GM12801 (cell line): ENCODE measurements around the gene PCLO.

Source experiments
- TF ChIP-seq, protein P1 (sequence below): IDR thresholded peaks from one replicate; pipeline ENCODE4 v1.5.1; 2011; ENCODE audit warnings: control low read depth; ENCODE audit not compliant: insufficient read length; ENCODE audit errors: extremely low read depth

Gene PCLO

GRCh38 chr7:83040484-83040883 is 122.2 kb downstream of the PCLO start:
- TF ChIP-seq, protein P1, sequence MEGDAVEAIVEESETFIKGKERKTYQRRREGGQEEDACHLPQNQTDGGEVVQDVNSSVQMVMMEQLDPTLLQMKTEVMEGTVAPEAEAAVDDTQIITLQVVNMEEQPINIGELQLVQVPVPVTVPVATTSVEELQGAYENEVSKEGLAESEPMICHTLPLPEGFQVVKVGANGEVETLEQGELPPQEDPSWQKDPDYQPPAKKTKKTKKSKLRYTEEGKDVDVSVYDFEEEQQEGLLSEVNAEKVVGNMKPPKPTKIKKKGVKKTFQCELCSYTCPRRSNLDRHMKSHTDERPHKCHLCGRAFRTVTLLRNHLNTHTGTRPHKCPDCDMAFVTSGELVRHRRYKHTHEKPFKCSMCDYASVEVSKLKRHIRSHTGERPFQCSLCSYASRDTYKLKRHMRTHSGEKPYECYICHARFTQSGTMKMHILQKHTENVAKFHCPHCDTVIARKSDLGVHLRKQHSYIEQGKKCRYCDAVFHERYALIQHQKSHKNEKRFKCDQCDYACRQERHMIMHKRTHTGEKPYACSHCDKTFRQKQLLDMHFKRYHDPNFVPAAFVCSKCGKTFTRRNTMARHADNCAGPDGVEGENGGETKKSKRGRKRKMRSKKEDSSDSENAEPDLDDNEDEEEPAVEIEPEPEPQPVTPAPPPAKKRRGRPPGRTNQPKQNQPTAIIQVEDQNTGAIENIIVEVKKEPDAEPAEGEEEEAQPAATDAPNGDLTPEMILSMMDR, result no peak

GRCh38 chr7:83038787-83039186 is 123.9 kb downstream of the PCLO start:
- TF ChIP-seq, protein P1, result no peak

DNA sequence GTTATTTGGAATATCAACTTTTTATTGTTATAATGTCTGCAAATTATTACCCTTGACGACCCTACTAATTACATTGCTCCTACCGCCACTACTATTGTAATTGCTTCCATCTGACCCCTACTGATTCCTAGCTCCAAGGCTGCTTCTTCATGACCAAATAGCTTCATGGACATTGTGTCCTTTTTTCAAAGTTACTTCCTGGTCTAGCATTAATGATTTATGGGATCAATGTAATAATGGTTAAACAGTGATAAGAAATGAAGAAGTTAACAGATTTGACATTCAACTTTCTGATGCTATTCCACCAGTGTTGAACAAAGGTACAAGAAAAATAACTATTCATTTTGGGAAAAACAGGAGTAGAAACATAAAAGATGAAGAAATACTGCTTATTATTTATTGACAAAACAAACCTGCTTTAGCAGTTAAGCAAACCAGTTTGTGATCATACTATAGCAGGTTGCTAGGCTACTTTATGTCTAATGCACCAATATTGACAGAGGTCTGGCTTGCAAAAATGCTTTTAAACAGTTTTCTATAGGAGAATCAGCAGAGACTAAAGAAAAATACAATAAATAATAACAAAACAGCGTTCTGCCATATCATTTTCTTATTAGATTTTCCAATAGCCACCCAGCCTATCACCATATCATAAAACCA is 125.8 kb downstream of the PCLO start:
- TF ChIP-seq, protein P1, result no peak

GRCh38 chr7:83036130-83036529 is 126.6 kb downstream of the PCLO start:
- TF ChIP-seq, protein P1, result no peak

- TF ChIP-seq, protein P1, result no peak
Observed at GRCh38 chr7:83032195-83032594, 130.5 kb downstream of the PCLO start.

GRCh38 chr7:83021032-83021431 is 141.7 kb downstream of the PCLO start:
- TF ChIP-seq, protein P1, result no peak

- TF ChIP-seq, protein P1, result no peak
Observed at GRCh38 chr7:83020161-83020560, 142.5 kb downstream of the PCLO start.

GRCh38 chr7:83015916-83016315 is 146.8 kb downstream of the PCLO start:
- TF ChIP-seq, protein P1, result no peak
